GM12891 (cell line): ENCODE measurements around the gene CASP6.

ENCODE experiments used
- POLR2A ChIP-seq: IDR thresholded peaks from 2 replicates; pipeline ENCODE4 v1.6.1; 2011; ENCODE audit warnings: low read depth, low read length, control low read depth
- SPI1 ChIP-seq: IDR thresholded peaks from 2 replicates; pipeline ENCODE4 v1.6.1; 2011; ENCODE audit warnings: low read depth, low read length, control low read depth
- TAF1 ChIP-seq: IDR thresholded peaks from 2 replicates; pipeline ENCODE4 v1.6.1; 2011; ENCODE audit warnings: low read depth, low read length, control low read depth

DNA sequence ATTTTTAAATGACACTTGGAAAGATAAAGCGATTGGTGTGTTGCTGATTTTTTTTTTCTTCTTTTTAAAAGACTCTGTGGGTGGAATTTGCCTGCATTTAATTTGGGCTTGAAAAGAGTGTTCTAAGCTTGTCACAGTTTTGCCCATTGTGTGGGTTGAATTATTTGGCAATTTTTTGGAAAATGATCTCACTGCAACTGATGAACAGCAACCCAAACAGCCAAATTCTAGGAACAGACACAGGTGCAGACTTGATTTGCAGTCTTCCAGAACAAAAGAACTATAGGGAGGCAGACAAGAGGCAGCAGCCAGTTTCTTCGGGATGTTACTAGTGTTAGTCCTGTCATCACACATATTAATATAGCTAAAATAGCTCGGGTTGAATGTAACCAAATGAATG, 40.5 kb downstream of the CASP6 start:
- TF ChIP-seq POLR2A, result no peak
- no peak for TF ChIP-seq SPI1
- no peak for TF ChIP-seq TAF1
